GM18868 (cell line): Measurements from ENCODE around the gene PTPRG.
A peak's percentile ranks its signal among the peaks of the same experiment; 100 is the strongest.
"Not testable (repeated sequence)": the region's sequence is repeated elsewhere in the genome, so short reads cannot be mapped to it uniquely, and the experiment has no call there.

Experiments used
- ATAC-seq: cut with Tn5 transposase; IDR thresholded peaks from one replicate; pipeline ENCODE4 v1.9.1; 2021; ENCODE audit warnings: mild to moderate bottlenecking, moderate library complexity; ENCODE audit not compliant: unreplicated experiment

Gene PTPRG

GRCh38 chr3:61561374-61562041 lies at the start of gene PTPRG:
Gene PTPRG (plus strand): TSS chr3:61561571. CDS start chr3:61562288, 717 bp downstream.
- peak; percentile 54 for ATAC-seq

GRCh38 chr3:61518590-61518989 lies 42.8 kb upstream of the PTPRG start:
- peak; percentile 50 for ATAC-seq

DNA sequence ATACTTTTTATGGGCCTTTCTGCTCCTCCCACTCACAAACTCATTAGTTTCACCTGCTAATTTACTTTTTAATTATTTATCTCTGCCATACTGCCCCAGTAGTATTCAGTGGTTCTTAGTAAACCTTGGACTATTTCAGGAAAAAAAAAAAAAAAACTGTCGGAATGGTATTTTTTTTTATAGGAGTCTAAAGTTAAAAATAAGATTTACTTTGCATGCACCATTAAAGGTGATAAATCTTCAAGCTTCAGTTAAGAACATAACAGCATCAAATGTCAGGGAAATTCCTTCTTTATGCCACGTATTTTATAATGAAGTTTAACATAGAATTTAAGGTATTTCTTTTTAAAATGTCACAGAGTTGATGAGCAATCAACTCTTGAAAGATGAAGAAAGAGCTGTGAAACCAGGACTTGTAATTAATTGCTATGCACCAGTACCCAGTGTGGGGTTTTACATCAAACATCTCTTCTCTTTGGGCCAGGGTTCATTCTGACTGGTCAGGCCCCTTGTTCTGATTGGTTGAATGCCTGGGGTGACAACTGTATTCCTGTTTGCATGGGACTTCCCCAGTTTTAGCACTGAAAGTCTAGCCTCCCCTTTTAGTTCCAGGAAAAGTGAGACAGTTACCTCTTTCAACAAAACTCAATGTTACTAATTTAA lies 40.3 kb upstream of the PTPRG start:
- ATAC-seq = peak; percentile 93

DNA sequence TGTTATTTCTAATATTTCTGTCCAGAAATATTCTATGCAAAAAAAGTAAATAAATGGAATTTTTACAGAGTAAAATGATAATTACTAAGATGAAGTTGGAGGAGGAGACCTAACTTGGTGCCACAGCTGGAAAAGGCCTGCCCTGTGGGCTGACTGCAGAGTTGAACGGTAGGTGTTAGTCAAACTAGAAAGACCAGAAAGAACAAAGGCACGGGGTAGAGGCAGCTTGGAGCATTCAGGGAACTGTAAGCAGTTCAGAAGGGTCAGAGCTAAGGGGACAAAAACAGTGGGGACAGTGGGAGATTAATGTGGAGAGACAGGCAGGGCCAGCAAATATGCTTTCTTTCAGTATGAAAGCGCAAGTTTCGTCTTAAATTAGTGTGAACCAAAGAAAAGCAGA lies 39.3 kb upstream of the PTPRG start:
- ATAC-seq = peak; percentile 19

GRCh38 chr3:61522626-61523025 lies 38.7 kb upstream of the PTPRG start:
- ATAC-seq = peak; percentile 9

- no peak for ATAC-seq
Observed at GRCh38 chr3:61524933-61525332, 36.4 kb upstream of the PTPRG start.

- ATAC-seq = no peak
Observed at GRCh38 chr3:61526308-61526707, 35.1 kb upstream of the PTPRG start.

- ATAC-seq = no peak
Observed at GRCh38 chr3:61527011-61527410, 34.4 kb upstream of the PTPRG start.

DNA sequence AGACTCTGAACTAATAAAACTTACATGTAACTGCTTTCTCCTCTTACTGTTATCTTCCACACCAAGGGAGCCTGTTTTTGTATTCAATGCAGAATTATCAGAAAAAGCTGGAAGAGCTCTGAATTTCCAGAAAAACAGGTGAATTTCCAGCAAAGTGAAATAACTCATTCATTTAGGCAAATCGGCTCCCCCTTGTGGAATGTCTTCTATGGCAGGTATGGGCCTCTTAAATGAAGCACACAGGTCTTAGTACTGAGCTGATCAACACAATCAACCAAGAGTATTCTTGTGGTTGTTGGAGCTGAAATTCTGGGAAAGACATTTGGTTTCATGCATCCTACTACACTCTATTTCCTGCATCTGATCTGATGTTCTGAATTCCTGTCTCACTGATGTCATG lies 31.0 kb upstream of the PTPRG start:
- no peak for ATAC-seq

DNA sequence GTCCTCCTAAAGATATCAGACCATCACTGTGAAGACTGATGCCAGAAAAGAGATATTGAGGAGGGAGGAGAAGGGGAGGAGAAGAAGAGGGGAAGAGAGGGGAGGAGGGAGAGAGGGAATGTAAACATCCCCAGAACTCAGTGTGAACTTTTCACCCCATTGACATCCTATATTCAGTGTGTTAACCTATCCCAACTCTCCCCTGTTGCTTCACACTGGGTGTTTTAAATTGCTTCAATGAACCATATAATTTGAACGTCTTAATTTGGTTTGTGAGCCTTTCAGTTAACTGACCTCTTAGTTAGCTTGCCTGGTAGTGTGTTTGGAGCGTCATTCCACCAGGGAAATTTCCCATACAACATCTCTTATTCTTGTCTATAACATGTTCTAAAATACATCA lies 29.8 kb upstream of the PTPRG start:
- no peak for ATAC-seq

DNA sequence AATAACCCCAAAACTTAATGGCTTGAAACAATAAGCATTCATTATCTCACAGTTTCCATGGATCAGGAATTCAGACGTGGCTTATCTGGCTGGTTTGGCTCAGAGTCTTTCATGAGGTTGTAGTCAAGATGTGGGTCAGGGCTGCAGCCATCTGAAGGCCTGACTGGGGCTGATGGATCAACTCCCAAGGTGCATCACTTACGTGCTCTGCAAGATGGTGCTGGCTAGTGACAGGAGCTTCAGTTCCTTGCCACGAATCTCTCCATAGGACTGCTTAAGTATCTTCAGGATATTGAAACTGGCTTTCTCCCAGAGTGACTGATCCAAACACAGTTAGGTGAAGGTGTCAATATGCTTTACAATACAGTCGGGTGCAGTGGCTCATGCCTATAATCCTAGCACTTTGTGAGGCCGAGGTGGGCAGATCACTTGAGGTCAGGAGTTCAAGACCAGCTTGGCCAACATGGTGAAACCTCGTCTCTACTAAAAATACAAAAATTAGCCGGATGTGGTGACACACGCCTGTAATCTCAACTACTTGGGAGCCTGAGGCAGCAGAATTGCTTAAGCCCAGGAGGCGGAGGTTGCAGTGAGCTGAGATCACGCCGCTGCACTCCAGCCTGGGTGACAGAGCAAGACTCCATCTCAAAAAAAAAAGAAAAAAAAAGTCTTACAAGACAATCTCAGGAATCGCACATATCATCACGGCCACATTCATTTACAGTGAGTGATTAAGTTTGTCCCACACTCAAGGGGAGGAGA lies 28.5 kb upstream of the PTPRG start:
- ATAC-seq = no peak

- no peak for ATAC-seq
Observed at GRCh38 chr3:61535826-61536225, 25.5 kb upstream of the PTPRG start.

- no peak for ATAC-seq
Observed at GRCh38 chr3:61537366-61537765, 24.0 kb upstream of the PTPRG start.

DNA sequence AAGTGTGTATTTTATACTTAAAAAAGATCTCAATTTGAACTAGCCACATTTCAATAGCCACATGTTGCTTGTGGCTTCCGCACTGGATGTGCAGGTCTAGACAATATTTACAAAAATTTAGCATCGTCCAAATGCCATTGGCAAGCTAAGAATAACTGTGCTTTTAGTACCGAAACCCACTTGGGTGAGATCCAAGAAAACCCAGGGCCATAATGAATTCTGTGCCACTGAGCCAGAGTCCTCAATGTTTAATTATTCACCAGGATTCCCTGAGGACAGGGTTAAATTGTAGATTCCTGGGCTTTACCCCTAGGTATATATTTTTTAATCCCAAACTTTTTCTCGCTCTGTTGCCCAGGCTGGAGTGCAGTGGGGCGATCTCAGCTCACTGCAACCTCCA lies 22.9 kb upstream of the PTPRG start:
- no peak for ATAC-seq

GRCh38 chr3:61541694-61542093 lies 19.7 kb upstream of the PTPRG start:
- no peak for ATAC-seq

- ATAC-seq = no peak
Observed at GRCh38 chr3:61545716-61546115, 15.7 kb upstream of the PTPRG start.

GRCh38 chr3:61547625-61548024 lies 13.7 kb upstream of the PTPRG start:
- ATAC-seq = no peak

GRCh38 chr3:61552704-61553103 lies 8.7 kb upstream of the PTPRG start:
- ATAC-seq = not testable (repeated sequence)

DNA sequence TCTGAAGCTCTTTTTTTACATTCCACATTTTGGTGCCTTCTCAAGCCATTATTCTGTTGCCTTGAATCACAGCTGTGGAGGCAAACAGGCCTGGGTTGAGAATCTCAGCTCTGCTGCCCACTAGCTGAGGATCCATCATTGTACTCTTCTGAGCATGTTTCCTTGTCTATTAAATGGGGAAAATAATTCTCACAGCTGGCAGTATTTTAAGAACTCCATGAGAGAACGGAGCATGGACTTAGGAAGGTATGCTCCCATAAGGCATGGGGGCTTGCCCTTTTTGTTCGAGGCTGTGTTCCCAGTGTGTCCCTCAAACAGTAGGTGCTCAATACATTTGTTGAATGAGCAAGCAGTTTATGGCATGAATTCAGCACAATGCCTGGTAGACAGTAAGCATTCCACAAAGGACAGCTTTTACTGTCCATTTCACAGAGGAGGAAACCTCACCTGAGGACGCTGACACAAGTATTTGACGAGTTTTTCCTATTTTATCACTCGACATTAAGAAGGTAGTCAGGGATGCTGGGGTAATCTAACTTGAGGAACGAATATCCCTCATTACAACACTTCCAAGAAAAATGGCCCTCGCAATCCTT lies 2.1 kb upstream of the PTPRG start:
- ATAC-seq = no peak

GRCh38 chr3:61560517-61561373 lies 626 bp upstream of the PTPRG start:
- ATAC-seq = peak; percentile 44
